Measurements from ENCODE around the gene SH2D2A.

The SH2D2A gene

GRCh38 chr1:156816561-156817328 is at the start of gene SH2D2A:
SH2D2A (minus strand) TSS chr1:156816848; CDS start chr1:156816708, 140 bp downstream.
- peak; percentile 93 for DNase-seq (ENCODE audit: low spot score)

- DNase-seq (ENCODE audit: low spot score), result no peak
Measured at GRCh38 chr1:156865865-156866248, 49.2 kb upstream of the SH2D2A start.

GRCh38 chr1:156865258-156865657 is 48.6 kb upstream of the SH2D2A start:
- no peak for DNase-seq (ENCODE audit: low spot score)

GRCh38 chr1:156864796-156865195 is 48.1 kb upstream of the SH2D2A start:
- DNase-seq (ENCODE audit: low spot score), result no peak

- DNase-seq (ENCODE audit: low spot score), result no peak
Measured at GRCh38 chr1:156863631-156864030, 47.0 kb upstream of the SH2D2A start.

- no peak for DNase-seq (ENCODE audit: low spot score)
Measured at GRCh38 chr1:156862997-156863599, 46.5 kb upstream of the SH2D2A start.

- no peak for DNase-seq (ENCODE audit: low spot score)
Measured at GRCh38 chr1:156862584-156862983, 45.9 kb upstream of the SH2D2A start.

- DNase-seq (ENCODE audit: low spot score), result peak; percentile 86
Measured at GRCh38 chr1:156860628-156861423, 44.2 kb upstream of the SH2D2A start, which contains the start of gene NTRK1. NTRK1 (plus strand) TSS chr1:156860865; CDS start chr1:156860935, 70 bp downstream.

- peak; percentile 81 for DNase-seq (ENCODE audit: low spot score)
Measured at GRCh38 chr1:156860113-156860627, 43.5 kb upstream of the SH2D2A start.

GRCh38 chr1:156859523-156860112 is 43.0 kb upstream of the SH2D2A start:
- DNase-seq (ENCODE audit: low spot score), result no peak

GRCh38 chr1:156858959-156859522 is 42.4 kb upstream of the SH2D2A start, which contains the start of gene INSRR:
INSRR (minus strand) TSS chr1:156859117; CDS start chr1:156858621, 496 bp downstream.
- DNase-seq (ENCODE audit: low spot score), result no peak

GRCh38 chr1:156858555-156858956 is 41.9 kb upstream of the SH2D2A start:
- no peak for DNase-seq (ENCODE audit: low spot score)

- no peak for DNase-seq (ENCODE audit: low spot score)
Measured at GRCh38 chr1:156857532-156857931, 40.9 kb upstream of the SH2D2A start.

GRCh38 chr1:156856282-156856785 is 39.7 kb upstream of the SH2D2A start:
- DNase-seq (ENCODE audit: low spot score), result no peak

- DNase-seq (ENCODE audit: low spot score), result peak; percentile 40
Measured at GRCh38 chr1:156854634-156855033, 38.0 kb upstream of the SH2D2A start.

- no peak for DNase-seq (ENCODE audit: low spot score)
Measured at GRCh38 chr1:156853761-156854160, 37.1 kb upstream of the SH2D2A start.

GRCh38 chr1:156852418-156852874 is 35.8 kb upstream of the SH2D2A start:
- DNase-seq (ENCODE audit: low spot score), result no peak

GRCh38 chr1:156851779-156852417 is 35.2 kb upstream of the SH2D2A start:
- no peak for DNase-seq (ENCODE audit: low spot score)

GRCh38 chr1:156849151-156849496 is 32.5 kb upstream of the SH2D2A start:
- DNase-seq (ENCODE audit: low spot score), result no peak

GRCh38 chr1:156848461-156849150 is 32.0 kb upstream of the SH2D2A start:
- DNase-seq (ENCODE audit: low spot score), result no peak
